GM18499 (cell line): Measurements from ENCODE around the gene TULP4.

Experiments used
- ATAC-seq: cut with Tn5 transposase; IDR thresholded peaks from one replicate; pipeline ENCODE4 v1.9.1; 2021; ENCODE audit warnings: moderate number of reproducible peaks; ENCODE audit not compliant: insufficient read depth, unreplicated experiment

TULP4 gene

DNA sequence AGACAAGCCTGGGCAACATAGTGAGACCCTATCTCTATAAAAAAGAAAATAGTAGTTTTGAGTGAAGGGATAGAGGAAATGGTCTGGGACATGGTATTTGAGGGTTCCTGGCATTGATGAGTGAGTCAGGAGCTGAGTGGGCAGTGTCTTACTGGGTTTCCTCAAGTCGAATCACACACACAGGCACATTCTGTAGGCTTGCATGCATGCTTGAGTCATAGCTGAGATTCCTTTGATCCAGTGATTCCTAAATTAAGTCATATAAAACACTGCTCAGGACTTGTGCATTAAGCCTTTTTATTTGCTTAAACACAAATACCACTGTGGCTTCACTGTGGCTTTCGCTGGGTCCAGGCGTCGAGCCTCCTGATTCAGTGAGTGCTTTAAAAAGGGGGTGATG lies 175.8 kb downstream of the TULP4 start:
- ATAC-seq = no peak

- ATAC-seq = no peak
Observed at GRCh38 chr6:158489441-158489840, 177.2 kb downstream of the TULP4 start.

DNA sequence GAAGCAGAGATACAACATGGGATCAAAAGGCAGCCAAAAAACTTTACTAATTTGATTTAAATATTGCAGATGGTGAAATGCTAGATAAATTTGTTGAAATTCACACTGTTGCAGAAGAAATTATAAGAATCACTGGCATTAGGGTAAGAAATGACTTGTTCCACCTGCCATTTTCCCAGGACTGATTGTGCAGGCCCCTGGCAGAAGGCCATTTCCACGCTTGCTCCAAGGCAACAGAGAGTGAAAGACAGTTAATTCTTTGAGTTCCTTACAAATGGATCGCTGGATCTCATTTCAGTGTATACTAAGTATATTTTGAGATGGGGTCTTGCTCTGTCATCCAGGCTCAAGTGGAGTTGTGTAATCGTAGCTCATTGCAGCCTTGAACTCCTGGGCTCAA lies 180.6 kb downstream of the TULP4 start:
- no peak for ATAC-seq

DNA sequence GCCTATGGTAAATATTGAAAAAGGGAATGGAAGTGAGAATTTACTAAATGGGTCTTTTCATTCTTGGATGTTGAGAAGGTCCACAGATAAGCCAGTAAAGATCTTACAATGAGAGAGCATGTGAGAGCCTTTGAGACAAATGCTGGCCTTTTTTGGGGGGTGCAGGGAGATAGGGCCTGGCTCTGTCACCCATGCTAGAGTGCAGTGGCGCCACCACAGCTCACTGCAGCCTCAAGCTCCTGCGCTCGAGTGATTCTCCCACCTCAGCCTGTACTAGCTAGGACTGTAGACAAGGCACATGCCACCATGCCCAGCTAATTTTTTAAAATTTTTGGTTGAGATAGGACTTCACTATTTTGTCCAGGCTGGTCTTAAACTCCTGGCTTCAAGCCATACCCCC lies 184.4 kb downstream of the TULP4 start:
- ATAC-seq = no peak

DNA sequence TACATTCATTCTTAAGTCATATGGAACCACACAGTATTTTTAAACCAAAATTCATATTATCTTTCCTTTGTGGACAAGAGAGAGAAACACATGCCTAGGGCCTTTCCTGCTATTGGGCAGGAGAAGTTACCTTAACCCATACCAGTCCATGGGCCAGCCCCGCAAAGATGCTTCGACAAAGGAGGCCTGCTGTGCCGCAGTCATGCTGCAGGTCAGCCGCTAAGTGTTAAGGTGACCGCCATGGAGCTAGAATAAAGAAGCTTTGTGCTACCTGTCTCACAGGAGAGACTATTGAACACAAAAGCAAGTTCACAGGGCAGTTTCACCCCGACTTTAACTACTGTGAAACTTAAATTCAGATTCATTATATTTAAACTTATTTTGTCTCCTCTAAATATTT lies 185.4 kb downstream of the TULP4 start:
- no peak for ATAC-seq

- no peak for ATAC-seq
Observed at GRCh38 chr6:158498362-158498761, 186.1 kb downstream of the TULP4 start.

- ATAC-seq = no peak
Observed at GRCh38 chr6:158499601-158500000, 187.3 kb downstream of the TULP4 start.

DNA sequence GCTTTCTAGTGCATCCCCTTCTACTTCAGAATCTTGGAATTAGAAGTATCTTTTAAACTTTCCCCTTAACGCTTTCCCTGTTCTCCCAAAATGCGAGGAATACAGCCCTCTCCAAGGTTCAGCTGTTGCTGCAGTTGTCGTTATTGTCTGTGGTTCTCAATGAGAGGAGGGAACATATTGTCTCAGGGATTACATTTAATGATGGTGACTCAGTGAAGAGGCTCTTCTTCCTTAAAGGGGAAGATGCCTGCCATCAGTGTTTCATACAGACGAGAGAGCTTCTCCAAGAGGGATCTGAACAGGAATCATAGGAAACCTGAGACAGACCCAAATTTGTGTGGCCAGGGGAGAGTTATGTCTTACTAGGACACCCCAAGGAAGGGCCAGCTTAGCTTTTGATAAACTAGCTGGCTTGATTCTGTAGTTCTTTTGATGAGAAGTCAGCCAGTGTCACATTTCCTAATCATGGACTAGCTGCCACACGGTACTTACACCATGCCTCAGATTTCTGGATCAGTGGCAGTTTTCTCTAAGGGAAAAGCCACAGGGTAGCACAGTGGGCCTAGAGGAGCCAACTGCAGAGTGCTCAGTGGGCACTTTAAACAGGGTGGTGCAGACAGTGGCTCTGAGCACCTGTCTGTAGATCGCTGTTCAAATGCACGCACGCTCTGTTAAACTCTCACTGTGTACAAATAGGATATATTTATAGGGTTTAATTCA lies 187.9 kb downstream of the TULP4 start:
- no peak for ATAC-seq

DNA sequence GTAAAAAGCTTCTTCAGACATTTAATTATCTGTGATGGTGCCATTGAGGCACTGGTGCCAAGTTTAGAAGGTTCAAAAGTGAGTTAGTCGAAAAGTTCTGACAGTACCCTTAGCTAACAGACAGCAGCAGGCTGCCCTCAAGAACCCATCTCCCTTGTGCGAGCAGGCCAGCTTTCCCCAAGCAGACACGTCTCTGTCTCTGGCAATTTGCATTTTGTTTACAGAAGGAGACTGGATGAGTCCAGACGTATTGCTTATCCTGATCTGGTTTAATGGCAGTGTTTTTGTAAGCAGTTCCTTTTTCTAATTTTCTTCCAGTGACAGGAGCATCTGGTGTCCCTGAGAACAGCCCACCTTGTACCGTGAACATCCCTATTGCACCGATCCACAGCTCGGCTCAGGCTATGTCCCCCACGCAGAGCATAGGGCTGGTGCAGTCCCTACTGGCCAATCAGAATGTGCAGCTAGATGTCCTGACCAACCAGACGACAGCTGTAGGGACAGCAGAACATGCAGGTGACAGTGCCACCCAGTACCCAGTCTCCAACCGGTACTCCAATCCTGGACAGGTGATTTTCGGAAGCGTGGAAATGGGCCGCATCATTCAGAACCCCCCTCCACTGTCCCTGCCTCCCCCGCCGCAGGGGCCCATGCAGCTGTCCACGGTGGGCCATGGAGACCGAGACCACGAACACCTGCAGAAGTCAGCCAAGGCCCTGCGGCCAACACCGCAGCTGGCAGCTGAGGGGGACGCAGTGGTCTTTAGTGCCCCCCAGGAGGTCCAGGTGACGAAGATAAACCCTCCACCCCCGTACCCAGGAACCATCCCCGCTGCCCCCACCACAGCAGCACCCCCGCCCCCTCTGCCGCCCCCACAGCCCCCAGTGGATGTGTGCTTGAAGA lies 189.3 kb downstream of the TULP4 start:
- ATAC-seq = no peak

GRCh38 chr6:158502263-158502950 lies 190.1 kb downstream of the TULP4 start:
- no peak for ATAC-seq

- no peak for ATAC-seq
Observed at GRCh38 chr6:158503222-158503621, 191.0 kb downstream of the TULP4 start.

DNA sequence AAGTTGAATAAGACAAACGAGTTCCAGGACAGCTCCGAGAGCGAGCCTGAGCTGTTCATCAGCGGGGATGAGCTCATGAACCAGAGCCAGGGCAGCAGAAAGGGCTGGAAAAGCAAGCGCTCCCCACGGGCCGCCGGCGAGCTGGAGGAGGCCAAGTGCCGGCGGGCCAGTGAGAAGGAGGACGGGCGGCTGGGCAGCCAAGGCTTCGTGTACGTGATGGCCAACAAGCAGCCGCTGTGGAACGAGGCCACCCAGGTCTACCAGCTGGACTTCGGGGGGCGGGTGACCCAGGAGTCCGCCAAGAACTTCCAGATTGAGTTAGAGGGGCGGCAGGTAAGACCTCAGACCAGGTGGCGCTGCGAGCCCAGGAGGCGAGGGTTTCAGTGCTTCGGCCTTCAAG lies 191.6 kb downstream of the TULP4 start:
- no peak for ATAC-seq

DNA sequence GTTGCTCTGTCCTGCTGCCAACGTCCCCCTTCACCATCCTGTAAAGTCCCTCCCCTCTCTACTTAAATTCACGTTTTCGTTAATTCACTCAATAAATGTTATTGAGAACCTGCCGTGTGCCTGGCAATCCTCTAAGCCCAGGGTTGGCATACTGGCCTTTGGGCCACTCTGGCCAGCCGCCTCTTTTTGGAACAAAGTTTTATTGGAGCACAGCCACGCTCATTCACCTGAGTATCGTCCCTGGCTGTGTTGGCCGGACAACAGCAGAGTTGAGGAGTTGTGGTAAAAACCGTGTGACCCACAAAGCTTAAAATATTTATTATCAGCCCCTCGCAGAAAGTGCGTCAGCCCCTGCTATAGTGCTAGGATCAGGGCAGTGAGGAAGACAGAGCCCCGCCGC lies 192.9 kb downstream of the TULP4 start:
- no peak for ATAC-seq

GRCh38 chr6:158506601-158507000 lies 194.3 kb downstream of the TULP4 start:
- no peak for ATAC-seq

GRCh38 chr6:158507174-158507573 lies 194.9 kb downstream of the TULP4 start:
- no peak for ATAC-seq

- no peak for ATAC-seq
Observed at GRCh38 chr6:158508450-158508849, 196.2 kb downstream of the TULP4 start.

- no peak for ATAC-seq
Observed at GRCh38 chr6:158509465-158509864, 197.2 kb downstream of the TULP4 start.

DNA sequence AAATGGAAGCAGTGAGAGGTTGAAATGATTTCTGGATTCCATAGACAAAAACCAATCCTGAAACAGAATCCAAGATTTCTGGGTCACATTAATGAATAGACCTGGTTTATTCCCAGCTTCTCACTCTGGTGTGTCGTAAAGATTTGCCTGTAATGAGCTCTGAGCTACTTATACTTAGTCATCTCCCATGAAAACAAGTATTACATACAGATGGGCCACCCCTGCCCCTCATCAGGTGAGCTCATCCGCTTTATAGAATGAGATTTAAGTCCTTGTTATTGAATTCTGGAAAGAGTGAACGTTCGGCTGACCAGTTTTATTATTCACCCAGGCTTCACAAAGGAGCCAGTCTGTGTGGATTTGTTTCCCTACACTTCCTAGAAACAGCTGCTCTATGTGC lies 200.5 kb downstream of the TULP4 start:
- no peak for ATAC-seq

DNA sequence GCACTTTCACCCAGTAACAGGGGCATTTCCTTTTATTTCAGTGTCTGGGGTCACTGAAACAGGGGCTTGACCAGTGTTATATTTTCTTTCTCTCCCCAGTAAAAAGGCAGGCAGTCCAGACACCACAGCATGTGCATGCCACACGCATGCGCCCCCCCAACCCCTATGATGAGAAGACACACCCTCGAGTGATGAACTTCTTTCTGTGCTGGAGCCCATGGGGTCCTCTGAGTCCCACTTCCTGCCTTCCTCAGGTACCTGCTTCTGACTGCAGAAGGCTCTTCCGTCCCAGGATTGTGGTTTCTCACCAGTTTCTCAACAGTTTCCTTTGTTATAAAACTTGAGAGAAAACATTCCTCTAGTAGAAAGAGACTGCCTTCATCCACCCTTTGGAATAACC lies 201.9 kb downstream of the TULP4 start:
- ATAC-seq = no peak

DNA sequence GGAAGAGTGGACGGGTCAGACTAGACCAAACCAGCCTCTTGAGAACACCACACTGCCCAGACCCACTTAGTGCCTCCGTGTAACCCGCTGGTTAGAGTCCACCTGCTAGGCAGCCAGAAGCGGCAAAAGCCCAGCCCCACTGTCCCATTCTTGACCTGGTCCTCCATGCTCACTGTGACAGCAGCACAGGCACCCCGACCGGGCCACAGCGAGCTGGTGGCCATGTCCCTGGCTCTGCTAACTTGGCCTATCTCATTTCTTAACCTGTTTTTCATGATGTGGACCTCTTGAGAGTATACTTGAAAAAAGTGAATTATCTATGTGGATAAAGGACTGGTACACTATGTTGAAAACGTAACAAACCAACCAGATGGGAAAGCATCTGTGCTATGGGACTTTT lies 202.7 kb downstream of the TULP4 start:
- no peak for ATAC-seq

DNA sequence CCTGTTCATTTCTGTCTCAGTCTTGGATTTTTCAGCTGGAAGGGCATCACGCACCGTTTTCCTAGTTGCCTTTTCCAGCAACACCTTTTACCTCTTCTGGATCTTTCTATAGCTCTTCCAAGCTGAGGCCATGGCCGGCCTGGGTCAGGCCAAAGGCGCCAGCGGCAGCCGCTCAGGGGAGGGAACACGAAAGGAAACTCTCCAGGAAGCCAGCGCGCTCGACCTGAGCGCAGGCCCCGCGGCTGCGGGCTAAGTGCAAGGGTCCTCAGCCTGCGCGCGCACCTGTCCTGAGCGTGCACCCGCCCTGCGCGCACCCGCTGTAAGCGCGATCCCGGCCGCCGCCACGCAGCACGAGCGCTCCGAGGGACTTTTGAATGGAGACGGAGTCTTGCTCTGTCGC lies 203.8 kb downstream of the TULP4 start:
- ATAC-seq = no peak
